Adrenal gland (tissue), 5 donors: ENCODE data around the gene SOX13.

Experiments used
- CTCF ChIP-seq, 6 experiments: fragments of 450-650 bp in 4 of 6; fragments of 200-600 bp in 2 of 6; sonication (generic) in 1 of 6; IDR thresholded peaks; 1 replicate in 5 of 6; 2 replicates in 1 of 6; pipeline versions ENCODE4 v1.5.1 to v1.8.0; 2016 to 2021; ENCODE audit warnings: antibody characterized with exemption in 6 of 6, mild to moderate bottlenecking in 2 of 6, moderate library complexity in 1 of 6
- POLR2A ChIP-seq, 2 donors: fragments of 450-650 bp; IDR thresholded peaks; one replicate each; pipeline ENCODE4 v1.6.1; 2017; ENCODE audit warnings: antibody characterized with exemption in 2 of 2, mild to moderate bottlenecking in 2 of 2, moderate library complexity in 1 of 2
- donor health status: DM: no; HTN: no; CAD: no.

DNA sequence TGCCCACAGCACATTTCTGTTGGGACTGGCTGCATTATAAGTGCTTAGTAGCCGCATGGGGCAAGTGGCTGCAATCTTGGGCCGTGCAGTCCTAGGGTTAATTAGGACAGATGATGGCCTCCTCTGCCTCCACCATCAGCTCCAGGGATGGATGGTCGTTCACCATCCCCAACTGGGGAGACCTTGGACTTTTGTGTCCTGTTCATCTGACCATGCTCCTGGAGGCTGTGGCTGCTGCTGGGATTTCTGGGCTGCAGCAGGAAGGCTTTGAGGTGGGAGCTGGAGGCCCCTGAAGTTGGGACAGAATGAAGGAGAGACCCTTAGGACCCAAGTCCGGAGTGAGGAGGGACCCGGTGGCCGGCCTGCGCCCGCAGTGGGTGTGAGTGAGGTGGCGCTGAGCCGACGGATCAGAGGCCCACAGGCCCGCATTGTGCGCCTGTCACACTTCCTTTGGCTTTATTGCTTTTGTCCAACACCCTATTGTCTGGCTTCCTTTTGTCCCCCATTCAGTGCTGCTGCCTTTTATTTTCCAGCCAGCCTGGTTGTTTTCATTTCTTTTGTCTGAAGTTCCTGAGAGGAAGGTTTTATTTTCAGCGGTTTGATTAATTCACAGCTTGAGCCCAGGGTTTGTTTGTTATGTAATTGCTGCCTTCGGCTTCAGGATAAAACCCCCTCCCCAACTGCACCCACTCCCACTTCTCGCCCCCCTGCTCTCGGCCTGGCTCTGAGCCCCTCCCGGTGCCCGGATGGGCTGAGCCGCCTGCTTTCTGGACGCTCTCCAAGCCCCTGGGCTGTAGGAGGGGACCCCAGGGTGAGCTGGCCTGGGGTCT lies 35.6 kb downstream of the SOX13 start:
- TF ChIP-seq CTCF (IDR thresholded peaks at IDR 0.05) (no peak), POLR2A (IDR thresholded peaks at IDR 0.05) (no peak)
